Stimulated activated naive CD8-positive, alpha-beta T cell treated with anti-CD3 and anti-CD28 coated beads, Interleukin-15, Interleukin-2, amounts not matched to agents 100 ng/mL and 50 ng/mL, for 24 hours (primary cell): ENCODE measurements around the gene DUSP15.

Experiments
- H3K27ac Mint-ChIP-seq: one replicate; pipeline ENCODE4 v1.8.0; 2021; ENCODE audit warnings: mild to moderate bottlenecking, mixed read lengths
- H3K27me3 Mint-ChIP-seq: one replicate; pipeline ENCODE4 v1.8.0; 2021; ENCODE audit warnings: mixed read lengths
- H3K36me3 Mint-ChIP-seq: one replicate; pipeline ENCODE4 v1.8.0; 2021; ENCODE audit warnings: low read depth, mixed read lengths
- H3K4me1 Mint-ChIP-seq: one replicate; pipeline ENCODE4 v1.8.0; 2021; ENCODE audit warnings: low read depth, mixed read lengths
- H3K4me3 Mint-ChIP-seq: one replicate; pipeline ENCODE4 v1.8.0; 2021; ENCODE audit warnings: mild to moderate bottlenecking, mixed read lengths
- H3K9me3 Mint-ChIP-seq: one replicate; pipeline ENCODE4 v1.8.0; 2021; ENCODE audit warnings: mixed read lengths

Gene DUSP15

GRCh38 chr20:31858760-31859083 lies 11.6 kb downstream of the DUSP15 start:
- Mint-ChIP-seq H3K27me3 (peaks cover 17% of the 10 kb centered on the region), H3K9me3 (no peaks in the 10 kb centered on the region), H3K27ac (no peak overlapping the region), H3K4me3 (no peak overlapping the region), H3K4me1 (peaks cover 3% of the 10 kb centered on the region), H3K36me3 (no peaks in the 10 kb centered on the region)

- H3K36me3 Mint-ChIP-seq = no peaks in the 10 kb centered on the region
- no peaks in the 10 kb centered on the region for H3K9me3 Mint-ChIP-seq
- H3K4me1 Mint-ChIP-seq = peaks cover 3% of the 10 kb centered on the region
- H3K4me3 Mint-ChIP-seq = no peak overlapping the region
- H3K27me3 Mint-ChIP-seq = peaks cover 17% of the 10 kb centered on the region
- no peak overlapping the region for H3K27ac Mint-ChIP-seq
These were observed 12.2 kb downstream of the DUSP15 start for GRCh38 chr20:31857861-31858759.

GRCh38 chr20:31856516-31856915 lies 13.8 kb downstream of the DUSP15 start:
- H3K4me3 Mint-ChIP-seq = no peak overlapping the region
- peaks cover 17% of the 10 kb centered on the region for H3K27me3 Mint-ChIP-seq
- no peaks in the 10 kb centered on the region for H3K4me1 Mint-ChIP-seq
- H3K9me3 Mint-ChIP-seq = no peaks in the 10 kb centered on the region
- H3K27ac Mint-ChIP-seq = no peak overlapping the region
- no peaks in the 10 kb centered on the region for H3K36me3 Mint-ChIP-seq

- Mint-ChIP-seq H3K27ac (no peak overlapping the region), H3K4me1 (no peaks in the 10 kb centered on the region), H3K36me3 (no peaks in the 10 kb centered on the region), H3K27me3 (peaks cover 8% of the 10 kb centered on the region), H3K4me3 (no peak overlapping the region), H3K9me3 (no peaks in the 10 kb centered on the region)
These were observed 16.8 kb downstream of the DUSP15 start for GRCh38 chr20:31853481-31853880.

GRCh38 chr20:31851240-31851955 lies 18.9 kb downstream of the DUSP15 start:
- H3K27me3 Mint-ChIP-seq = peaks cover 8% of the 10 kb centered on the region
- no peaks in the 10 kb centered on the region for H3K4me1 Mint-ChIP-seq
- no peak overlapping the region for H3K27ac Mint-ChIP-seq
- H3K4me3 Mint-ChIP-seq = no peak overlapping the region
- no peaks in the 10 kb centered on the region for H3K36me3 Mint-ChIP-seq
- H3K9me3 Mint-ChIP-seq = no peaks in the 10 kb centered on the region

GRCh38 chr20:31849306-31849930 lies 20.9 kb downstream of the DUSP15 start:
- H3K27me3 Mint-ChIP-seq = peaks cover 8% of the 10 kb centered on the region
- no peak overlapping the region for H3K4me3 Mint-ChIP-seq

GRCh38 chr20:31848088-31848999 lies 22.0 kb downstream of the DUSP15 start:
- H3K36me3 Mint-ChIP-seq = no peaks in the 10 kb centered on the region
- no peaks in the 10 kb centered on the region for H3K4me1 Mint-ChIP-seq
- H3K4me3 Mint-ChIP-seq = no peak overlapping the region
- no peak overlapping the region for H3K27ac Mint-ChIP-seq
- no peaks in the 10 kb centered on the region for H3K9me3 Mint-ChIP-seq
- H3K27me3 Mint-ChIP-seq = peaks cover 8% of the 10 kb centered on the region

More at GRCh38 chr20:31849306-31849930, 20.9 kb downstream of the DUSP15 start:
- Mint-ChIP-seq H3K27ac (no peak overlapping the region), H3K36me3 (no peaks in the 10 kb centered on the region), H3K9me3 (no peaks in the 10 kb centered on the region), H3K4me1 (no peaks in the 10 kb centered on the region)

- no peak overlapping the region for H3K4me3 Mint-ChIP-seq
- peaks cover 8% of the 10 kb centered on the region for H3K27me3 Mint-ChIP-seq
- H3K9me3 Mint-ChIP-seq = no peaks in the 10 kb centered on the region
- H3K4me1 Mint-ChIP-seq = no peaks in the 10 kb centered on the region
- H3K36me3 Mint-ChIP-seq = no peaks in the 10 kb centered on the region
- no peak overlapping the region for H3K27ac Mint-ChIP-seq
These were observed 23.6 kb downstream of the DUSP15 start for GRCh38 chr20:31846793-31847138.

GRCh38 chr20:31845300-31845863 lies 24.9 kb downstream of the DUSP15 start, which contains the start of gene FOXS1:
FOXS1 (minus strand) TSS chr20:31845604; CDS start chr20:31845542, 62 bp downstream.
- no peaks in the 10 kb centered on the region for H3K9me3 Mint-ChIP-seq
- H3K4me1 Mint-ChIP-seq = no peaks in the 10 kb centered on the region
- no peaks in the 10 kb centered on the region for H3K36me3 Mint-ChIP-seq
- H3K27ac Mint-ChIP-seq = no peak within 1 kb of the TSS
- no peak within 1 kb of the TSS for H3K4me3 Mint-ChIP-seq
- no peaks in the 10 kb centered on the region for H3K27me3 Mint-ChIP-seq

- Mint-ChIP-seq H3K9me3 (no peaks in the 10 kb centered on the region), H3K4me1 (no peaks in the 10 kb centered on the region), H3K4me3 (no peak overlapping the region), H3K27me3 (no peaks in the 10 kb centered on the region), H3K36me3 (no peaks in the 10 kb centered on the region), H3K27ac (no peak overlapping the region)
These were observed 25.5 kb downstream of the DUSP15 start for GRCh38 chr20:31844737-31845299.

GRCh38 chr20:31843881-31844280 lies 26.4 kb downstream of the DUSP15 start:
- no peaks in the 10 kb centered on the region for H3K9me3 Mint-ChIP-seq

GRCh38 chr20:31843288-31843687 lies 27.0 kb downstream of the DUSP15 start:
- Mint-ChIP-seq H3K27me3 (no peaks in the 10 kb centered on the region), H3K4me3 (no peak overlapping the region), H3K36me3 (no peaks in the 10 kb centered on the region), H3K4me1 (no peaks in the 10 kb centered on the region), H3K27ac (no peak overlapping the region), H3K9me3 (no peaks in the 10 kb centered on the region)

More at GRCh38 chr20:31843881-31844280, 26.4 kb downstream of the DUSP15 start:
- Mint-ChIP-seq H3K4me1 (no peaks in the 10 kb centered on the region), H3K4me3 (no peak overlapping the region), H3K27ac (no peak overlapping the region), H3K27me3 (no peaks in the 10 kb centered on the region), H3K36me3 (no peaks in the 10 kb centered on the region)

GRCh38 chr20:31842471-31843157 lies 27.7 kb downstream of the DUSP15 start:
- no peak overlapping the region for H3K27ac Mint-ChIP-seq
- H3K36me3 Mint-ChIP-seq = no peaks in the 10 kb centered on the region
- H3K27me3 Mint-ChIP-seq = no peaks in the 10 kb centered on the region
- no peak overlapping the region for H3K4me3 Mint-ChIP-seq
- H3K9me3 Mint-ChIP-seq = no peaks in the 10 kb centered on the region
- H3K4me1 Mint-ChIP-seq = no peaks in the 10 kb centered on the region
